ENCODE measurements around the gene DHRSX.
"Not testable (repeated sequence)": the region's sequence is repeated elsewhere in the genome, so short reads cannot be mapped to it uniquely, and the experiment has no call there.

DHRSX gene

GRCh38 chrX:2538031-2538757 lies 37.4 kb upstream of the DHRSX start:
- no peak for DNase-seq (ENCODE audit: extremely low read depth, insufficient read length)
- TF ChIP-seq CTCF (IDR thresholded peaks at IDR 0.05; ENCODE audit: insufficient read depth, low read length, poor library complexity, severe bottlenecking) = no peak
- Histone ChIP-seq H3K36me3 (ENCODE audit: control insufficient read depth, insufficient read depth, low read length) (no peaks in the 10 kb centered on the region), H3K27me3 (replicated peaks; ENCODE audit: control insufficient read depth, insufficient read depth, low read length) (no peaks in the 10 kb centered on the region), H3K4me3 (replicated peaks; ENCODE audit: low read depth, low read length) (no peak overlapping the region)

GRCh38 chrX:2536974-2537373 lies 36.2 kb upstream of the DHRSX start:
- no peak overlapping the region for H3K4me3 ChIP-seq (replicated peaks; ENCODE audit: low read depth, low read length)
- no peaks in the 10 kb centered on the region for H3K27me3 ChIP-seq (replicated peaks; ENCODE audit: control insufficient read depth, insufficient read depth, low read length)
- no peak for DNase-seq (ENCODE audit: extremely low read depth, insufficient read length)
- TF ChIP-seq CTCF (IDR thresholded peaks at IDR 0.05; ENCODE audit: insufficient read depth, low read length, poor library complexity, severe bottlenecking) = no peak
- H3K36me3 ChIP-seq (ENCODE audit: control insufficient read depth, insufficient read depth, low read length) = no peaks in the 10 kb centered on the region

GRCh38 chrX:2536141-2536540 lies 35.4 kb upstream of the DHRSX start:
- no peaks in the 10 kb centered on the region for H3K27me3 ChIP-seq (replicated peaks; ENCODE audit: control insufficient read depth, insufficient read depth, low read length)
- no peak for DNase-seq (ENCODE audit: extremely low read depth, insufficient read length)
- no peak overlapping the region for H3K4me3 ChIP-seq (replicated peaks; ENCODE audit: low read depth, low read length)
- H3K36me3 ChIP-seq (ENCODE audit: control insufficient read depth, insufficient read depth, low read length) = no peaks in the 10 kb centered on the region
- TF ChIP-seq CTCF (IDR thresholded peaks at IDR 0.05; ENCODE audit: insufficient read depth, low read length, poor library complexity, severe bottlenecking) = no peak

GRCh38 chrX:2534261-2535021 lies 33.7 kb upstream of the DHRSX start:
- not testable (repeated sequence) for H3K4me3 ChIP-seq (replicated peaks; ENCODE audit: low read depth, low read length); DNase-seq (ENCODE audit: extremely low read depth, insufficient read length); H3K27me3 ChIP-seq (replicated peaks; ENCODE audit: control insufficient read depth, insufficient read depth, low read length); H3K36me3 ChIP-seq (ENCODE audit: control insufficient read depth, insufficient read depth, low read length)

GRCh38 chrX:2533424-2533823 lies 32.6 kb upstream of the DHRSX start:
- DNase-seq (ENCODE audit: extremely low read depth, insufficient read length) = no peak
- no peak for TF ChIP-seq CTCF (IDR thresholded peaks at IDR 0.05; ENCODE audit: insufficient read depth, low read length, poor library complexity, severe bottlenecking)
- no peaks in the 10 kb centered on the region for H3K27me3 ChIP-seq (replicated peaks; ENCODE audit: control insufficient read depth, insufficient read depth, low read length)
- H3K36me3 ChIP-seq (ENCODE audit: control insufficient read depth, insufficient read depth, low read length) = no peaks in the 10 kb centered on the region
- no peak overlapping the region for H3K4me3 ChIP-seq (replicated peaks; ENCODE audit: low read depth, low read length)

- Histone ChIP-seq H3K4me3 (replicated peaks; ENCODE audit: low read depth, low read length) (no peak overlapping the region), H3K27me3 (replicated peaks; ENCODE audit: control insufficient read depth, insufficient read depth, low read length) (no peaks in the 10 kb centered on the region), H3K36me3 (ENCODE audit: control insufficient read depth, insufficient read depth, low read length) (no peaks in the 10 kb centered on the region)
- DNase-seq (ENCODE audit: extremely low read depth, insufficient read length) = no peak
- TF ChIP-seq CTCF (IDR thresholded peaks at IDR 0.05; ENCODE audit: insufficient read depth, low read length, poor library complexity, severe bottlenecking) = no peak
Measured at GRCh38 chrX:2526390-2526789, 25.6 kb upstream of the DHRSX start.
